PC-3 (cell line): ENCODE measurements around the gene NOCT.

Experiments used
- EZH2 ChIP-seq: fragments of 300-600 bp; sonication (generic); IDR thresholded peaks from one replicate; pipeline ENCODE4 v1.6.1; 2017; ENCODE audit warnings: antibody characterized with exemption, mild to moderate bottlenecking, low read length; ENCODE audit not compliant: unreplicated experiment
- EZH2phosphoT487 ChIP-seq: fragments of 300-600 bp; sonication (generic); IDR thresholded peaks from 2 replicates; pipeline ENCODE4 v1.6.1; 2018; ENCODE audit warnings: mild to moderate bottlenecking, antibody characterized with exemption, low read length, borderline replicate concordance
- TF ChIP-seq, protein P1 (sequence below): fragments of 300-600 bp; sonication (generic); conservative IDR thresholded peaks from 2 replicates; pipeline ENCODE4 v1.5.1; 2017; ENCODE audit warnings: antibody characterized with exemption, low read depth, mild to moderate bottlenecking, low read length

DNA sequence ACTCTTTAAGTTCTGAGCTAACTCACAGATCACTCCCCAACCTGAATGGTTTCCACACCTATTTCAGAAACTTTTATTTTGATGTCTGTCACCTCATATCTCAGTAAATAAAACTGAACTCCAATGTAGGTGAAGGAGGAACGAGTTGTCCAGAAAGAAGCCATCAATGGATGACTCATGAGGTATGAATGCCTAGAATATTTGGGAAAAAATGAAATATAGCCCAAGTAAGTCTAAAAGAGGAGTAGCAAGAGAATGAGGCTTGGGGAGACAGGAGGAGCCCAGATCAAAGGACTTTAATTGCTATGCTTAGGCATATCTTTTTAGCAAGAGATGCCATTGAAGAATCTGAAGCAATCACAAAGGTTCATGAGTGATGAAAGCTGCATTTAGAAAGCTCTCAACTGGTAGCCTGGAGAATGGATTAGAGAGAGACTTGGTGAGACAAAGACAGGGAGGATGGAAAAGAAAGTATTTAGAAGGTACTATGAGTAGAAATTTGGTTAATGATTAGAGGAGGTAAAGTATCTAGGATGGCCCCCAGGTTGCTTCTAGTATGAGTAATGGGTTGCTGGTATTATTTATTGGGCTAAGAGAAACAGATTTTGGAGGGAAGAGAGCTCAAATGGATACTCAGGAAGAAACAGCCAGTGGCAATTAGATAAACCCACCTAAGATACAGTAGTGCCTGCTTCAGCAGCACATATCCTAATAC lies 39.4 kb downstream of the NOCT start:
- TF ChIP-seq, protein P1, sequence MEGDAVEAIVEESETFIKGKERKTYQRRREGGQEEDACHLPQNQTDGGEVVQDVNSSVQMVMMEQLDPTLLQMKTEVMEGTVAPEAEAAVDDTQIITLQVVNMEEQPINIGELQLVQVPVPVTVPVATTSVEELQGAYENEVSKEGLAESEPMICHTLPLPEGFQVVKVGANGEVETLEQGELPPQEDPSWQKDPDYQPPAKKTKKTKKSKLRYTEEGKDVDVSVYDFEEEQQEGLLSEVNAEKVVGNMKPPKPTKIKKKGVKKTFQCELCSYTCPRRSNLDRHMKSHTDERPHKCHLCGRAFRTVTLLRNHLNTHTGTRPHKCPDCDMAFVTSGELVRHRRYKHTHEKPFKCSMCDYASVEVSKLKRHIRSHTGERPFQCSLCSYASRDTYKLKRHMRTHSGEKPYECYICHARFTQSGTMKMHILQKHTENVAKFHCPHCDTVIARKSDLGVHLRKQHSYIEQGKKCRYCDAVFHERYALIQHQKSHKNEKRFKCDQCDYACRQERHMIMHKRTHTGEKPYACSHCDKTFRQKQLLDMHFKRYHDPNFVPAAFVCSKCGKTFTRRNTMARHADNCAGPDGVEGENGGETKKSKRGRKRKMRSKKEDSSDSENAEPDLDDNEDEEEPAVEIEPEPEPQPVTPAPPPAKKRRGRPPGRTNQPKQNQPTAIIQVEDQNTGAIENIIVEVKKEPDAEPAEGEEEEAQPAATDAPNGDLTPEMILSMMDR = no peak
- TF ChIP-seq EZH2 (no peak), EZH2phosphoT487 (no peak)
